ENCODE measurements around the gene PROB1.

DNA sequence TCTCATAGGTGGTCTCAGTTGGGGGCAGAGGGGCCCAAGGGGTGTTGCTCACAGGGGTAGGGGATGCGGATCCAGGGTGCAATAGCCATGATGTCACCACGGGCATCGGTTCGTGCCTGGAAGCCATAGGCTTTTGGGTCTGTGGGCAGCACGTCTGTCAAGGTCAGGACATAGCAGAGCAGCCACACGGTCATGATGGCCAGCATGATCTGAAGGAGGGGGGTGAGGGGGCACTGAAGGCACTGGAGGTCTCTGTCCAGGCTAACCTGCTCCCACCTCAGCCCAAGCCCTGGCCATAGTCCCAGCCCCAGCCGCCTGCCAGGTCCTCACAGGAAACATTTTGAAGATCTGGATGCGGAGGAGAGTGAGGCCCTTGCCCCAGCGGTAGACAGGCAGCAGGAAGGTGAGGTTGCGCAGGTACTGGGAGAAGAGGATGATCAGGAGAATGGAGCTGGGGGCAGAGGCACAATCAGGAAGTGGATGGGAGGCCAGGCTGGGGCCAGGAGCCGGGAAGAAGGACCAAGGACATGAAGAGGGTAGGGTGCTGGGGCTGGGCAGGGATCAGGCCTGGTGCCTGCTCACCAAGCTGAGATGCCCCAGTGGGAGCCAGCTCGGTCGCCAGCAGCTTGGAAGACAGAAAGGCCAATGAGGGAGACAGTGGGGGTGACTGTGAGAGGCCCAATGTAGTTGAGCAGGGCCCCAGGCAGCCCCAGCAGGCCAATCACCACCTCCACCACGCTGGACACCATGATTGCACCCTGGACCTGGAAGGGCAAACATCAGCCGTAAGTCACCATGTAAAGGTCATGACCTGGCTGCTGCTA is 15.1 kb downstream of the PROB1 start:
- TF ChIP-seq, protein P1, sequence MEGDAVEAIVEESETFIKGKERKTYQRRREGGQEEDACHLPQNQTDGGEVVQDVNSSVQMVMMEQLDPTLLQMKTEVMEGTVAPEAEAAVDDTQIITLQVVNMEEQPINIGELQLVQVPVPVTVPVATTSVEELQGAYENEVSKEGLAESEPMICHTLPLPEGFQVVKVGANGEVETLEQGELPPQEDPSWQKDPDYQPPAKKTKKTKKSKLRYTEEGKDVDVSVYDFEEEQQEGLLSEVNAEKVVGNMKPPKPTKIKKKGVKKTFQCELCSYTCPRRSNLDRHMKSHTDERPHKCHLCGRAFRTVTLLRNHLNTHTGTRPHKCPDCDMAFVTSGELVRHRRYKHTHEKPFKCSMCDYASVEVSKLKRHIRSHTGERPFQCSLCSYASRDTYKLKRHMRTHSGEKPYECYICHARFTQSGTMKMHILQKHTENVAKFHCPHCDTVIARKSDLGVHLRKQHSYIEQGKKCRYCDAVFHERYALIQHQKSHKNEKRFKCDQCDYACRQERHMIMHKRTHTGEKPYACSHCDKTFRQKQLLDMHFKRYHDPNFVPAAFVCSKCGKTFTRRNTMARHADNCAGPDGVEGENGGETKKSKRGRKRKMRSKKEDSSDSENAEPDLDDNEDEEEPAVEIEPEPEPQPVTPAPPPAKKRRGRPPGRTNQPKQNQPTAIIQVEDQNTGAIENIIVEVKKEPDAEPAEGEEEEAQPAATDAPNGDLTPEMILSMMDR (IDR thresholded peaks at IDR 0.05), result no peak
- no peak for TF ChIP-seq POLR2A (IDR thresholded peaks at IDR 0.05)
